ENCODE data around the gene CMC2. TPM values are rescaled to one million over a fixed set of nuclear protein-coding genes. Genes with fewer than 3 reads are reported as not detected.

The CMC2 gene
- polyA plus RNA-seq, 1 donor from 2014 or later = 172 TPM

DNA sequence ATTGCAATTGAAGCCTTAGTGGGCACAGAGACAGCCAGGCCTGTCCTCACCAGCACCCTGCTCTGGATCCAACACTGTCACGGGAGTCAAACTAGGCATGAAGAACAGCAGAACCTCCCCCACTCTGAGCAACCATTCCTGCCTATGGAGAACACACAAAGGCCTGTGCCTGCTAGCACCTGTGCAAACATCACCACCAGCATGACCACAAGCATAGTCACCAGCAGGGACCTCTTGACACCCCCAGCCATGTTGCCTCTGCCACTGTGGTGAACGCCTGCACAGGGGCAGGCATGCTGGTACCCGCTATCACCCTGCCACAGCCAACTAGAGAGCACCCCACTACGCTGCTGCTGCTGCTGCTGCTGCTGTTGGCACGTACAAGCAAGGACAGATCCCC is 51.7 kb downstream of the CMC2 start:
- TF ChIP-seq, protein P1, sequence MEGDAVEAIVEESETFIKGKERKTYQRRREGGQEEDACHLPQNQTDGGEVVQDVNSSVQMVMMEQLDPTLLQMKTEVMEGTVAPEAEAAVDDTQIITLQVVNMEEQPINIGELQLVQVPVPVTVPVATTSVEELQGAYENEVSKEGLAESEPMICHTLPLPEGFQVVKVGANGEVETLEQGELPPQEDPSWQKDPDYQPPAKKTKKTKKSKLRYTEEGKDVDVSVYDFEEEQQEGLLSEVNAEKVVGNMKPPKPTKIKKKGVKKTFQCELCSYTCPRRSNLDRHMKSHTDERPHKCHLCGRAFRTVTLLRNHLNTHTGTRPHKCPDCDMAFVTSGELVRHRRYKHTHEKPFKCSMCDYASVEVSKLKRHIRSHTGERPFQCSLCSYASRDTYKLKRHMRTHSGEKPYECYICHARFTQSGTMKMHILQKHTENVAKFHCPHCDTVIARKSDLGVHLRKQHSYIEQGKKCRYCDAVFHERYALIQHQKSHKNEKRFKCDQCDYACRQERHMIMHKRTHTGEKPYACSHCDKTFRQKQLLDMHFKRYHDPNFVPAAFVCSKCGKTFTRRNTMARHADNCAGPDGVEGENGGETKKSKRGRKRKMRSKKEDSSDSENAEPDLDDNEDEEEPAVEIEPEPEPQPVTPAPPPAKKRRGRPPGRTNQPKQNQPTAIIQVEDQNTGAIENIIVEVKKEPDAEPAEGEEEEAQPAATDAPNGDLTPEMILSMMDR (IDR thresholded peaks at IDR 0.05; ENCODE audit: poor library complexity, severe bottlenecking) = no peak
- TF ChIP-seq, protein P2, sequence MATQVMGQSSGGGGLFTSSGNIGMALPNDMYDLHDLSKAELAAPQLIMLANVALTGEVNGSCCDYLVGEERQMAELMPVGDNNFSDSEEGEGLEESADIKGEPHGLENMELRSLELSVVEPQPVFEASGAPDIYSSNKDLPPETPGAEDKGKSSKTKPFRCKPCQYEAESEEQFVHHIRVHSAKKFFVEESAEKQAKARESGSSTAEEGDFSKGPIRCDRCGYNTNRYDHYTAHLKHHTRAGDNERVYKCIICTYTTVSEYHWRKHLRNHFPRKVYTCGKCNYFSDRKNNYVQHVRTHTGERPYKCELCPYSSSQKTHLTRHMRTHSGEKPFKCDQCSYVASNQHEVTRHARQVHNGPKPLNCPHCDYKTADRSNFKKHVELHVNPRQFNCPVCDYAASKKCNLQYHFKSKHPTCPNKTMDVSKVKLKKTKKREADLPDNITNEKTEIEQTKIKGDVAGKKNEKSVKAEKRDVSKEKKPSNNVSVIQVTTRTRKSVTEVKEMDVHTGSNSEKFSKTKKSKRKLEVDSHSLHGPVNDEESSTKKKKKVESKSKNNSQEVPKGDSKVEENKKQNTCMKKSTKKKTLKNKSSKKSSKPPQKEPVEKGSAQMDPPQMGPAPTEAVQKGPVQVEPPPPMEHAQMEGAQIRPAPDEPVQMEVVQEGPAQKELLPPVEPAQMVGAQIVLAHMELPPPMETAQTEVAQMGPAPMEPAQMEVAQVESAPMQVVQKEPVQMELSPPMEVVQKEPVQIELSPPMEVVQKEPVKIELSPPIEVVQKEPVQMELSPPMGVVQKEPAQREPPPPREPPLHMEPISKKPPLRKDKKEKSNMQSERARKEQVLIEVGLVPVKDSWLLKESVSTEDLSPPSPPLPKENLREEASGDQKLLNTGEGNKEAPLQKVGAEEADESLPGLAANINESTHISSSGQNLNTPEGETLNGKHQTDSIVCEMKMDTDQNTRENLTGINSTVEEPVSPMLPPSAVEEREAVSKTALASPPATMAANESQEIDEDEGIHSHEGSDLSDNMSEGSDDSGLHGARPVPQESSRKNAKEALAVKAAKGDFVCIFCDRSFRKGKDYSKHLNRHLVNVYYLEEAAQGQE (IDR thresholded peaks at IDR 0.05; ENCODE audit: borderline replicate concordance) = no peak
- TF ChIP-seq EZH2 (IDR thresholded peaks at IDR 0.05; ENCODE audit: borderline replicate concordance, insufficient read depth, low read length, poor library complexity, severe bottlenecking) (no peak), SMC3 (conservative IDR thresholded peaks at IDR 0.05; ENCODE audit: poor library complexity) (no peak), TAF1 (IDR thresholded peaks at IDR 0.05; ENCODE audit: low read depth) (no peak), EP300 (conservative IDR thresholded peaks at IDR 0.05; ENCODE audit: poor library complexity, severe bottlenecking) (no peak), MXI1 (conservative IDR thresholded peaks at IDR 0.05; ENCODE audit: poor library complexity, severe bottlenecking) (no peak), POLR2AphosphoS5 (IDR thresholded peaks at IDR 0.05) (no peak), RAD21 (conservative IDR thresholded peaks at IDR 0.05) (no peak)
- H3K4me2 ChIP-seq (ENCODE audit: low read length) = no peak overlapping the region
- H3K27me3 ChIP-seq (ENCODE audit: insufficient read depth, low read depth, low read length) = no peaks in the 10 kb centered on the region

DNA sequence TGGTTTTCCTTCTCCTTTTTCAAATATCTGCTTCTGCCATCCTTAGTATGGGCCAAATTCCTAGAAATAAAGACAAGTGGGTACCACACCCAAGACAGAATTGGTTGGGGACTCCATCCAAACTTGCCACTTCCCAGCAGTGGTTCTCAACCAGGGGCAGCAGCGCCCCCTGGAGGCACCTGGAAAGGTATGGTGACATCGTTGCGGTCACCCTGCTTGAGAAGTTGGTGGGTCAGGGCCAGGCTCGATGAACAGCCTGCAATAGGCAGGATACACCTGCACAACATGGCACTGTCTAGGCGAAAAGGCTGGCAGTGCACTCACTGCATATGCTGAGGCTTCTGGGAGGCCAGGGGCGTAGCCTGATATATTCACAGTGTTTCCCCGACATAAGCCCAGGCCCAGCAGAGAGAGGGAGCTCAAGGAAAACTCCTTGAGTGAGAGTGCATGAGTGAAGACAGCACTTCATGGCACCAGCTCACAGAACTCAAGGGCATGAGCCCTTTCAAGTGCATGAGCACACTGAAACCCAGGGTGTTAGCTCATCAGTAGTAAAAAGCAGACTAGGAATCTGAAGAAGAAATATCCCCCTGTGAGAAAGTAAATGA is 57.7 kb downstream of the CMC2 start:
- Histone ChIP-seq H3K27ac (ENCODE audit: low read length) (no peak overlapping the region), H2AFZ (ENCODE audit: low read depth, low read length) (no peak overlapping the region), H3K9me2 (ENCODE audit: insufficient read depth, low read length) (no peaks in the 10 kb centered on the region), H3K9ac (ENCODE audit: low read length) (no peak overlapping the region), H3K27me3 (ENCODE audit: insufficient read depth, low read depth, low read length) (no peaks in the 10 kb centered on the region), H3K9me3 (ENCODE audit: low read length) (no peaks in the 10 kb centered on the region), H3K36me3 (ENCODE audit: insufficient read depth, low read length) (no peaks in the 10 kb centered on the region), H3K4me2 (ENCODE audit: low read length) (no peak overlapping the region), H4K20me1 (ENCODE audit: insufficient read depth) (no peaks in the 10 kb centered on the region), H3K4me3 (ENCODE audit: low read length) (no peak overlapping the region), H3K79me2 (replicated peaks; ENCODE audit: insufficient read depth, low read length) (no peaks in the 10 kb centered on the region), H3F3A (ENCODE audit: insufficient read depth, low read length, poor library complexity, severe bottlenecking) (no peaks in the 10 kb centered on the region)
- TF ChIP-seq EP300 (conservative IDR thresholded peaks at IDR 0.05; ENCODE audit: poor library complexity, severe bottlenecking) (no peak), POLR2AphosphoS5 (IDR thresholded peaks at IDR 0.05) (no peak)
- TF ChIP-seq, protein P1 (IDR thresholded peaks at IDR 0.05; ENCODE audit: poor library complexity, severe bottlenecking) = no peak

More for the DNA sequence above, 51.7 kb downstream of the CMC2 start:
- H4K20me1 ChIP-seq (ENCODE audit: insufficient read depth) = no peaks in the 10 kb centered on the region
- peaks cover 6% of the 10 kb centered on the region for H3K9me3 ChIP-seq (ENCODE audit: low read length)
- H3K9ac ChIP-seq (ENCODE audit: low read length) = no peak overlapping the region
- H3K36me3 ChIP-seq (ENCODE audit: insufficient read depth, low read length) = no peaks in the 10 kb centered on the region
- no peak overlapping the region for H2AFZ ChIP-seq (ENCODE audit: low read depth, low read length)
- no peaks in the 10 kb centered on the region for H3F3A ChIP-seq (ENCODE audit: insufficient read depth, low read length, poor library complexity, severe bottlenecking)
- no peaks in the 10 kb centered on the region for H3K79me2 ChIP-seq (replicated peaks; ENCODE audit: insufficient read depth, low read length)
- H3K9me2 ChIP-seq (ENCODE audit: insufficient read depth, low read length) = no peaks in the 10 kb centered on the region
- H3K27ac ChIP-seq (ENCODE audit: low read length) = no peak overlapping the region
- H3K4me3 ChIP-seq (ENCODE audit: low read length) = no peak overlapping the region
